Measurements from ENCODE around the gene TMCC2. TPM values are rescaled to one million over a fixed set of nuclear protein-coding genes. Genes with fewer than 3 reads are reported as not detected.

Gene TMCC2
- total RNA-seq, 1 experiment from 2014 or later: 3.1 TPM

GRCh38 chr1:205291596-205291995 is 63.9 kb downstream of the TMCC2 start:
- intact Hi-C loops (cut with micrococcal nuclease; ENCODE audit: unreplicated experiment): no loop called here
- TF ChIP-seq REST (IDR thresholded peaks at IDR 0.05; ENCODE audit: insufficient read depth in 1 of 2, low read depth in 2 of 2, low read length in 1 of 2) (no peak), CTCF (IDR thresholded peaks at IDR 0.05) (no peak), SIN3A (IDR thresholded peaks at IDR 0.05; ENCODE audit: borderline replicate concordance, insufficient read depth, low read depth, low read length) (no peak), TCF7L2 (IDR thresholded peaks at IDR 0.05; ENCODE audit: low read depth, low read length) (no peak), POLR2AphosphoS5 (IDR thresholded peaks at IDR 0.05; ENCODE audit: low read depth, low read length) (no peak)
- Histone ChIP-seq H3K36me3 (ENCODE audit: control insufficient read depth, insufficient read depth, low read length) (no peaks in the 10 kb centered on the region), H3K27me3 (ENCODE audit: control insufficient read depth, insufficient read depth, low read length) (no peaks in the 10 kb centered on the region), H3K4me1 (ENCODE audit: control insufficient read depth, insufficient read depth, low read length) (peaks cover 41% of the 10 kb centered on the region), H3K9me3 (ENCODE audit: control insufficient read depth, insufficient read depth, low read depth, low read length) (no peaks in the 10 kb centered on the region), H3K27ac (ENCODE audit: low read length) (peak overlapping the region; percentile 49), H3K4me3 (ENCODE audit: low read depth in 2 of 2, low read length in 2 of 2) (no peak overlapping the region)
- BruUV-seq (replicated peaks): no TSS peak
- in situ Hi-C loops (cut with HindIII; ENCODE audit: low pct_unique_long_range_greater_than_20kb, low sequenced_read_pairs): no loop called here
- no peak for ATAC-seq
- no peak for DNase-seq (ENCODE audit: low read depth, low spot score)
- ChIA-PET POLR2A (no interaction called here), CTCF (no interaction called here)

- CTCF ChIA-PET: no interaction called here
- intact Hi-C loops (cut with micrococcal nuclease; ENCODE audit: unreplicated experiment): no loop called here
Measured at GRCh38 chr1:205293350-205294074, 65.8 kb downstream of the TMCC2 start.

More at GRCh38 chr1:205293350-205294074, 65.8 kb downstream of the TMCC2 start:
- H3K36me3 ChIP-seq (ENCODE audit: control insufficient read depth, insufficient read depth, low read length): no peaks in the 10 kb centered on the region
- peak overlapping the region; percentile 86 for H3K27ac ChIP-seq (ENCODE audit: low read length)
- in situ Hi-C loops (cut with HindIII; ENCODE audit: low pct_unique_long_range_greater_than_20kb, low sequenced_read_pairs): no loop called here
- POLR2A ChIA-PET: no interaction called here
- H3K9me3 ChIP-seq (ENCODE audit: control insufficient read depth, insufficient read depth, low read depth, low read length): no peaks in the 10 kb centered on the region
- H3K4me1 ChIP-seq (ENCODE audit: control insufficient read depth, insufficient read depth, low read length): peaks cover 37% of the 10 kb centered on the region
- DNase-seq (ENCODE audit: low read depth, low spot score) (no peak), ATAC-seq (peak; percentile 16)
- H3K4me3 ChIP-seq (ENCODE audit: low read depth in 2 of 2, low read length in 2 of 2): no peak overlapping the region
- TF ChIP-seq TCF7L2 (IDR thresholded peaks at IDR 0.05; ENCODE audit: low read depth, low read length) (no peak), CTCF (IDR thresholded peaks at IDR 0.05) (no peak), SIN3A (IDR thresholded peaks at IDR 0.05; ENCODE audit: borderline replicate concordance, insufficient read depth, low read depth, low read length) (no peak), REST (IDR thresholded peaks at IDR 0.05; ENCODE audit: insufficient read depth in 1 of 2, low read depth in 2 of 2, low read length in 1 of 2) (no peak)
- H3K27me3 ChIP-seq (ENCODE audit: control insufficient read depth, insufficient read depth, low read length): no peaks in the 10 kb centered on the region
- no TSS peak for BruUV-seq (replicated peaks)
